ENCODE results near the gene TEX13D.

Gene TEX13D

DNA sequence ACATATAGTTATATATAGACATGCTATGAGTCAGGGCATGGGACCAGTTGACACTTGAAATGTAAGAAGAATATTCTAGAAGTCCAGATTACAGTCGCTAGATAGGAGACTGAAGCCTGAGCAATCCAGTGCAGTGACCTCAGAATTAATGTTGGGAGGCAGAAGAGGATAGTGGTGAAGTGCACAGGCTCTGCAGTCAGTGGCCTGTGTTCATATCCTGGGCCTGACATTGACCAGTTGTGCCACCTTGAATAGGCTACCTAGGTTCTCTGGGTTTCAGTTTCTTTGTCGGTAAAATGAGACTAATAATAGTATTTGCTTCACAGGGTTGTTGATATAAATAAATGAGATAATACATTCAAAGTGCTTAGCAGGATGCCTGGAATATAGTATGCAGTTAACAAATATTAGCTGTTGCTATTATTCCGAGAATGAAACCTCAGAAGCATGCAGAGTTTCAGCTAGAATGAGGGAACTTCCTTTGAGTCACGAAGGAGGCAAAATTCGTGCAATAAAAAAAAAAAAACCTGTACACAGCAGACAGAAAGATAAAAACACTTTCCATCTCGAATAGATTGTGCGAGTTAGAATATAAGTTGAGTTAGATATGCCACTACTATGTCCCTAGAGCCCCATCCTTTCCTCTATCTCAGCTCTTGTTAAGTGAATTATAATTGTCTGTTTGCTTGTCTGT is 9.9 kb downstream of the TEX13D start:
- H3K4me3 ChIP-seq (ENCODE audit: low read length): no peak overlapping the region
- no peak for TF ChIP-seq ZNF274 (IDR thresholded peaks at IDR 0.05; ENCODE audit: low read depth, low read length)

DNA sequence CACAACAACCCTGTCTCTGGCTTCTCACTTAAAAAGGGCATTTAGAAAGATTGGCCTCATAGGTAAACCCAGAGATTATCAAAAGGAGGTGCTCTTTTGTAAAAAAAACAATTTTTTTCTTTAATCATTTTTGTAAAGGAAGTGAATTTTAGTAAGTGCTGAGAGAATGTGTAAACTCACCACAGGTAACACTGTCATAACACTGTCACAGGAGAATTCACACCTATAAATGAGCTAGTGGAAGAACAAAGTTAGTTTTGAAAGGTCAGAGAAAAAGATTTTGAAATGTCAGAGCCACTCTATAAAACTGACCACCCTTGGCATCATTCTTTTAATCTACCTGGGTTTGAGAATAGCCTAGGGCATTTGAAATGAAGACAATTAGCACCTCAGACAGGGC is 10.6 kb downstream of the TEX13D start:
- H3K4me3 ChIP-seq (ENCODE audit: low read length): no peak overlapping the region
- no peak for TF ChIP-seq ZNF274 (IDR thresholded peaks at IDR 0.05; ENCODE audit: low read depth, low read length)

DNA sequence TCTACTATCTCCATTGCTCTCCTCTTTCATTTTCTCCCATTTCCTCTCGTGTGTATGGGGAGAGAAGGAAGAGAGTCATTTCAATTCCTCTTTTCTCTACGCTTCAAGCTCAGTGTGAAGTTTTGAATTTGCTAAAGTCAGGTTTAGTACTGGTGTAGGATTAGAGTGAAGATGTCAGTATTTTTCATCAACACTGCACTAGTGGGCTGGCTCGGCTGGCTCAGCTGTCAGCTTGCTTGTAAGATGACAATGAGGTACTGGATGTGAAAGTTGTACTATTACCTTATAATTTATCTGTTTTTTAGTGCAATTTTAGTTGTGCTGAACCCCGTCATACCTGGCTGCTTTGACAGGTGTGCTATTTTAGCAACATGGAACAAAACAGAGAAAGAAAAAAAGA is 11.8 kb downstream of the TEX13D start:
- no peak for TF ChIP-seq ZNF274 (IDR thresholded peaks at IDR 0.05; ENCODE audit: low read depth, low read length)
- H3K4me3 ChIP-seq (ENCODE audit: low read length): no peak overlapping the region

DNA sequence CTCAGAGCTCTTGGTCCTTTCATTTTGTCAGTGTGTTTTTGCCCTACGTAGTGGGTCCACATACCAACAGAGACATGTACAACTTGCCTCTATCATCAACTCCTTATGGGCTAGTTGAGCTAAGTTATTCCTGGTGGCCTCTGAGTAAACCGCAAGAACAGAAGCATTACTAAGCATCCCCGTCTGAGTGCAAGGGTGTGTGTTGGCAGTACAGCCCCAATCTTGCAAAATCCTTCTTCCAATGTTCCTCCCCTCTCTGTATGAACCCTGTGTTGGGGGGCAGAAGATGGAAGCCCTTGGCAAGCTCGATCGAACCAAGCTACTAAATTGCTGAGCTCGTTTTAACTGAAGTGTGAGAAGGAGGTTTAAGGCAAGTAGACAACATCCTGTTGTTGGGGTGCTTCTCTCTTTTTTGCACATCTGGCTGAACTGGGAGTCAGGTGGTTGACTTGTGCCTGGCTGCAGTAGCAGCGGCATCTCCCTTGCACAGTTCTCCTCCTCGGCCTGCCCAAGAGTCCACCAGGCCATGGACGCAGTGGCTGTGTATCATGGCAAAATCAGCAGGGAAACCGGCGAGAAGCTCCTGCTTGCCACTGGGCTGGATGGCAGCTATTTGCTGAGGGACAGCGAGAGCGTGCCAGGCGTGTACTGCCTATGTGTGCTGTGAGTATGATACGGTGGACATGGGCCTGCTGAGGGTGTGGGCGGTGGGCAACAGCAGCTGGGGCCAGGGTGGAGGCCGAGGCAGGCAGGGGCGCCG is 13.8 kb downstream of the TEX13D start, which contains the start of gene SH2D1A:
TSS of gene SH2D1A (plus strand) at position 447 of the 760 bp plus-strand sequence. CDS start at position 527, 80 bp downstream.
- H3K4me3 ChIP-seq (ENCODE audit: low read length): no peak within 1 kb of the TSS
- TF ChIP-seq ZNF274 (IDR thresholded peaks at IDR 0.05; ENCODE audit: low read depth, low read length): no peak

DNA sequence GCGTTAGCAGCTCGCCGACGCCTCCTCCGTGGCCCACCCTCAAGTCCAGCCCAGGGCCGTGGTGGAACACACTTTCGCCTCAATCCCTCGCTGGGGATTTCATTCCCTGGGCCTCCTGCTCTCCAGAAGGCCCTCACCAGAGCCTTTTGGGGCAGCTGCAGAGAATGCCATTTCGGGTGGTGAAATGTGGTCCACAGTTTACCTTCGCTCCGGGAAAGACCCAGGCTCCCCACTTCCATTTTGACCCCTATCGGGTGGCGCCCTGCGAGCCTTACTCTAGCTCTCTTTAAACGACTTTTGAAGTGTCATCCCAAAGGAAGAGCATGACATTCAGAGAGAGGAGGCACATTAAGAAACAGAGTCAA is 14.4 kb downstream of the TEX13D start:
- no peak overlapping the region for H3K4me3 ChIP-seq (ENCODE audit: low read length)
- no peak for TF ChIP-seq ZNF274 (IDR thresholded peaks at IDR 0.05; ENCODE audit: low read depth, low read length)

DNA sequence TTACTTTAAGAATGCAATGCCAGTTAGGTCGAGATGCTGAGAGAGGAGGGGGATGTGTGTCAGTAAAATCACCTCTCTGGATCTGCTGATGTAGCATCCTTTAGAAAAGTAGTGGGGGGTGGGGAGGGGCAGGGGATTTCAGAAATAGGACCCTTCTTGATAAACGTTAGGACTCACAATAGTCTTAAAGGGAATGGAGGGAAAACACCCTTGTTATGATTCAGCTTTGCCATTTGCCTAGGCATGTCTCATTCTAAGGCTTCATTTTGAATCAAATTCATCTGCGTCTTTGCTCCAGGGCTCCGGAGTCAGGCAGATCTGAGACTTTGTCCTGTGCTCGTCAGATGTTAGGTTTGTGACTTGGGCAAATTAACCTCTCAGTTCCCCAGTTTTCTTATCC is 14.8 kb downstream of the TEX13D start:
- H3K4me3 ChIP-seq (ENCODE audit: low read length): no peak overlapping the region
- TF ChIP-seq ZNF274 (IDR thresholded peaks at IDR 0.05; ENCODE audit: low read depth, low read length): no peak

DNA sequence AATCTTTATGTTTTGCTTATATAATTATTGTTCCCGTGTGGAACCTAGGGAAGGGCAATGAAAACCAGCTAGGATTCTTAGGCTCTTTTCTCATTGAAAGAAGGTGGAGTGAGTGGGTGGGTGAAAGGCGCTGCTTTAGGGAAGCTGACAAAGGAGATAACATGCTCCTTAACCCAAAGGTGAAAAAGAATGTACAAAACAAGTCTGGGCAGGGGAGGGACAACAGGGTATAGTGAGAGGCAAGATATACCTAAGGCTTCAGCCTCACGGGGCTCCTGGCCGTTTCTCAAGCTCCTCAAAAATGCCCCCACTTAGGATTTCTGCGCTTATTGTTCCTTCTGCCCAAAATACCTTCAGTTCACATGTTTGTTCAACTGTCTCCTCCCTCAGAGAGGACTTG is 15.7 kb downstream of the TEX13D start:
- H3K4me3 ChIP-seq (ENCODE audit: low read length): no peak overlapping the region
- TF ChIP-seq ZNF274 (IDR thresholded peaks at IDR 0.05; ENCODE audit: low read depth, low read length): no peak

DNA sequence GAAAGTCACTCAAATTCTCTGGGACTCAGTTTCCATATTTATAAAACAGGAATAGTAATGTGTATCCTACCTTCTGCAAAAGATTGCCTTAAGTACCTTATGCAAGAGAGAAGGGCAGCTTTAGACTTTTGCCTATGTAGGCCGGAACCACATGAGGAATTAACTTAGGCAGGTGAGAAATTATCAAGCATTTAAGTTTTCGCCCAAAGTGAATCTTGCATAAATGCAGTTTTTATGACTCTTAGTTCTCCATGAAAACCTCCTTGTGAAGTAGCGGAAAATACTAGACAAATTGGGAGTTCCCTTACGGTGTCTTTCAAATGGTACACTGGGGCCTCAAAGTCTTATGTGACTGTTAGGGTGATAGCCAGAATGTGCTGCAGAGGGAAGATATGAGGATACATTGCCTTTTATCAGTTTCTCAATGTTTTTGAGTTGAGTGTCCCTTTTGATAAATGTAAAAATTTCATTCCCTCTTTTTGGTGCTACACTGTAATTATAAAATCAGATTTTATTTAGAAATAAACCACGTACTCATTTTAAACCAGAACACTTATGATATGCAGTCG is 16.5 kb downstream of the TEX13D start:
- no peak for TF ChIP-seq ZNF274 (IDR thresholded peaks at IDR 0.05; ENCODE audit: low read depth, low read length)
- H3K4me3 ChIP-seq (ENCODE audit: low read length): no peak overlapping the region

DNA sequence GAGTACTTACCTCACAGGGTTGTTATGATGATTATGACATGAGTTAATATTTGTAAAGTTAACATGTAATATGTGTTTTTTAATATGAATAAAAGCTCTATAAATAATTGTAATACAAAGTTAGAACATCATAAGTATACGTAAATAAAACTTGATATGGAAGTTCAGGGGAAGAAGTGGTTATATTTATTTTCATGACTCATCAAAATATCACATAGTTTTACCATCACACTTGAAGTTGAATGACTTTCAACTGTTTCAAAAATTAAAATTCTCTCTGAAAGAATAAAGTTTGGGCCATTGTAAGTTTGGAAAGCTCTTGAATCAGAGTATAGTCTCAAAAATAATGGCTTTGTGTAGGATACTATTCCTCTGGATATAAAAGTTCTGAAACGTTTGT is 22.2 kb downstream of the TEX13D start:
- TF ChIP-seq ZNF274 (IDR thresholded peaks at IDR 0.05; ENCODE audit: low read depth, low read length): no peak
- no peak overlapping the region for H3K4me3 ChIP-seq (ENCODE audit: low read length)

DNA sequence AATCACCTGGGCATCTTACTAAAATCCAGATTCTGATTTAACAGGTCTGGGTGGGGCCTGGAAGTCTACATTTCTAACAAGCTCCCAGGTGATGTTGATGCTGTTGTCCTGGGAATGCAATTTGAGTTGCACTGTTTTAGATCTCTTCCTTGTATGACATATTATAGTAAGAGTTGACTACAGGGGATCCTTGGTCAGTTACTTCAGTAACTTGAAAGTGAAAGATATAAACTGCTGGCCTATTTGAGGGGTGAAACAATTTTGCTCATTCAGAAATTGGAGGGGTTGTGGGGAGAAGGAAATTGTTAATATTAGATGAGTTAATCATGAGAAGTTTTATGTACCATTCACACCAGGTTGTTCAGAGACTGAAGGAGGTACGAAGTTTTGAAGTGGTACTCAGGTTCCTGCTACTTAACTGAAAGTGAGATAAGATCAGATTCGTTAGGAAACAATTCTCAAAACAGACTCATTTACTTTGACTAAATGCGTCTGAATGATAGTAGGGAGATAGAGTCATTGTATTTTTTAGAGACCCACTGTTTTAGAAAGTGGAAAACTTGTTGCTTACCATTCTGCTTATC is 26.4 kb downstream of the TEX13D start:
- no peak overlapping the region for H3K4me3 ChIP-seq (ENCODE audit: low read length)
- no peak for TF ChIP-seq ZNF274 (IDR thresholded peaks at IDR 0.05; ENCODE audit: low read depth, low read length)

DNA sequence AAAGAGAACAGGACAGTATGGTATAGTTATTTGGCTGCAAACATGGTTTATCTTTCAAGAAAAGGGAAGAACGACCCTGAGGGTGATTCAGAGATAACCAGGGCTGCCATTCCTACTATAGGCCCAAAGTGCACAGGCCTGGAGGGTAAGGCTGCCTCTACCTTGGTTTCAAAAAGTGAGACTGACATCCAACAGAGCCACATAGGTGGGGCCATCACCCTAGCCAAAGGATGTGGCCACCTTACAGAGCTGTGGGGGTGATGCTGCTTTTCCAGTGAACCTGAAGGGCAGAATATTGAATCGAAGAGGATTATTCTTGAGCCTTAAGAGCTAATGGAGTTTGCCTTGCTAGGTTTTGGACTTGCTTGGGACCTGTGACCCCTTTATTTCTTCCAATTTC is 29.6 kb downstream of the TEX13D start:
- no peak for TF ChIP-seq ZNF274 (IDR thresholded peaks at IDR 0.05; ENCODE audit: low read depth, low read length)
- no peak overlapping the region for H3K4me3 ChIP-seq (ENCODE audit: low read length)

DNA sequence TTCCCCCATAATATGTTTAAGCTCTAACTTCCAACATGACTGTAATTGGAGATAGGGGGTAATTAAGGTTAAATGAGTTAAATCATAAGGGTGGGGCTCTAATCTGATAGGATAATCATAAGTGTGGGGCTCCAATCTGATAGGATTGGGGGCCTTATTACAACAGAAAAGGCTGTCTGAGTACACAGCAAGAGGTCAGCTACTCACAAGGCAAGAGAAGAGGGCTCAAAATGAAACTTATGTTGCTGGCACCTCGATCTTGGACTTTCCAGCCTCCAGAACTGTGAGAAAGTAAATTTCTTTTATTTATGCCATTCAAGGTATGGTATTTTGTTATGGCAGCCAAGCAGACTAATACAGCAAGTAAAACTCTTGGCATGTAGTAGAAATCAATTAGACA is 30.3 kb downstream of the TEX13D start:
- no peak for TF ChIP-seq ZNF274 (IDR thresholded peaks at IDR 0.05; ENCODE audit: low read depth, low read length)
- H3K4me3 ChIP-seq (ENCODE audit: low read length): no peak overlapping the region

DNA sequence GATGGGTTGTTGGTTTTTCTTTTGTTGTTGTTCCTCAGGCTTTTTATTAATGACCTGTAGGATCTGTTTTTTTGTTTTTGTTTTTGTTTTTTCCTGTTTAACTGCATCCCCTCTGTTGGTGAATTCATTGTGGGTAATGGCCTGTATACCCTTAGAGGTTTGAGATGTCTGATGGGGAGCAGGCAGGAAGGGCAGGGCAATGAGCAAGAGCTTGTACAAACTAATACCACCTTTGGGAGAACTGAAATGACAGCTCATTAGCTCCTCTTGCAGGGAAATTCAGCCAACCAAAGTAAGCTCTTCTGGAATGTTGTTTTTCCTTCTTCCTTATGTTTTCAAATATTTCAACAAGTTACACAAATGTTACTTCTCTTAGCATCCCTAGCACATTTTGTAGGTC is 37.3 kb downstream of the TEX13D start:
- no peak for TF ChIP-seq ZNF274 (IDR thresholded peaks at IDR 0.05; ENCODE audit: low read depth, low read length)
- no peak overlapping the region for H3K4me3 ChIP-seq (ENCODE audit: low read length)

DNA sequence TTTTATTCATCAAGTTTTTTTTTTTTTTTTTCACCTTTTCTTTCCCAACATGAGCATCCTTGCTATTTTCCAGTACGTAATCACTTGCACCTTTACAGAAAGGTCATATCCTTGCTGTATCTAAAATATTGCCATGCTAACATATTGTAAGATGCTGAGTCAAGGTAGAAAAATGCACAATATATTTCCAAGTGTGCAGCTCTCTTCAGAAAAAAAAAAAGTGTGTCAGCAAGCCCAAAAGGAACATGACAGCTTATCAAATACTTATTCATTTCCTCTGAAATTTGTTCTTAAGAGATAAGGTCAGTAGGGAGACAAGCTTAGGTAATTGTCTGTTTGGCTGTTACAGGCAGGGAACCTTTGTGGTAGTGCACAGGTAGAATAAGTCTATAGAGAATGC is 40.9 kb downstream of the TEX13D start:
- no peak overlapping the region for H3K4me3 ChIP-seq (ENCODE audit: low read length)
- no peak for TF ChIP-seq ZNF274 (IDR thresholded peaks at IDR 0.05; ENCODE audit: low read depth, low read length)

DNA sequence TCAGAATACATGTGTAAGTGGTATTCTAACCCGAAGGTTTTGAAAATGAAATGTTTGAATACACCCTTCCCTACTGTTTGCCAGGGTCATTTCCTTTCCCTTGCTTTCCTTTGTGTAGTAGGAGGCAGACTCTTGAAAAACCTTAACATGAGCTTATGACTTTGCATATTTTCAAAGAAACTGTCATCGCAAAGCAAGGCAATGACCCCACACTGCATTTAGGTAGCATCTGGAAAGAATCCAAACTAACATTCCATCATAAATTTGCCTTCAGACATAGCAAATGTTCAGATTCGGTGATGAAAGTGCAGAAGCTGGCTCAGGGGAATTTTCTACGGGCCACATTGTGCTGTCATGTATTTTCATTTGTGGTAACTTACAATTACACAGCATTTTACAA is 46.2 kb downstream of the TEX13D start:
- H3K4me3 ChIP-seq (ENCODE audit: low read length): no peak overlapping the region
- TF ChIP-seq ZNF274 (IDR thresholded peaks at IDR 0.05; ENCODE audit: low read depth, low read length): no peak

Measured in GM08714 (cell line).